HG03432 (cell line): ENCODE data around the gene DMRTB1.

ENCODE experiments used
- ATAC-seq: cut with Tn5 transposase; IDR thresholded peaks from one replicate; pipeline ENCODE4 v1.9.1; 2021; ENCODE audit warnings: mild to moderate bottlenecking, moderate library complexity; ENCODE audit not compliant: unreplicated experiment

DMRTB1 gene

GRCh38 chr1:53462769-53463501 is 3.7 kb downstream of the DMRTB1 start:
- ATAC-seq, result no peak

- ATAC-seq, result no peak
Measured at GRCh38 chr1:53463961-53464899, 5.0 kb downstream of the DMRTB1 start.

GRCh38 chr1:53465023-53465957 is 6.1 kb downstream of the DMRTB1 start:
- no peak for ATAC-seq

GRCh38 chr1:53467391-53467790 is 8.2 kb downstream of the DMRTB1 start:
- no peak for ATAC-seq

GRCh38 chr1:53468374-53468773 is 9.2 kb downstream of the DMRTB1 start:
- ATAC-seq, result no peak

GRCh38 chr1:53469373-53469772 is 10.2 kb downstream of the DMRTB1 start:
- ATAC-seq, result no peak

GRCh38 chr1:53470155-53470554 is 11.0 kb downstream of the DMRTB1 start:
- no peak for ATAC-seq

GRCh38 chr1:53470584-53470983 is 11.4 kb downstream of the DMRTB1 start:
- no peak for ATAC-seq

- no peak for ATAC-seq
Measured at GRCh38 chr1:53471000-53471399, 11.8 kb downstream of the DMRTB1 start.

GRCh38 chr1:53473463-53473862 is 14.3 kb downstream of the DMRTB1 start:
- no peak for ATAC-seq

- ATAC-seq, result no peak
Measured at GRCh38 chr1:53475664-53476063, 16.5 kb downstream of the DMRTB1 start.

- no peak for ATAC-seq
Measured at GRCh38 chr1:53476579-53476978, 17.4 kb downstream of the DMRTB1 start.

- ATAC-seq, result no peak
Measured at GRCh38 chr1:53477651-53478501, 18.7 kb downstream of the DMRTB1 start.

GRCh38 chr1:53478502-53478818 is 19.3 kb downstream of the DMRTB1 start:
- no peak for ATAC-seq

GRCh38 chr1:53480678-53481077 is 21.5 kb downstream of the DMRTB1 start:
- no peak for ATAC-seq

GRCh38 chr1:53481456-53481855 is 22.3 kb downstream of the DMRTB1 start:
- ATAC-seq, result no peak

- no peak for ATAC-seq
Measured at GRCh38 chr1:53482441-53483153, 23.4 kb downstream of the DMRTB1 start.

GRCh38 chr1:53483170-53483569 is 24.0 kb downstream of the DMRTB1 start:
- ATAC-seq, result no peak

- no peak for ATAC-seq
Measured at GRCh38 chr1:53483656-53484055, 24.5 kb downstream of the DMRTB1 start.
